ENCODE results near the gene ITGA11.
A peak's percentile ranks its signal among the peaks of the same experiment; 100 is the strongest.

DNA sequence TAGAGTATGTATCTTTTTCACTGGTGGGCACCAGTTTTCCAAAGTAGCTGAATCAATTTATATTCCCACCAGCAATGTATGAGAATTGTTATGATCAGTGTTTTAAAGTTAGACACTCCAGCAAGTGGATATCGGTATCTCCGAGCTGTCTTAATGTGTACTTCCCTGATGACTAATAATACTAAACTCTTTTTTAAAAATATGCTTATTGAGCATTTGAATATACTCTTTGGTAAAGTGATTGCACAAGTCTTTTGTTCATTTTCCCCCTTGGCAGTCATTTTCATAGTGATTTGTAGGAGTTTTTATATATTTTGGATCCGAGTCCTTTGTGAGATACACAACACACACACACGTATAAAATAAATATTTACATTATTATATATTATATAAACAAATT is 166.9 kb downstream of the ITGA11 start:
- TF ChIP-seq RAD21 (IDR thresholded peaks at IDR 0.05; ENCODE audit: low read length): no peak
- TF ChIP-seq CTCF (conservative IDR thresholded peaks at IDR 0.05; ENCODE audit: low read depth, low read length): no peak
- 0 out of 2 replicates have a peak, but pooled peaks have one; percentile 1 for TF ChIP-seq MAFK (IDR thresholded peaks at IDR 0.05; ENCODE audit: low read depth, low read length)
- no peak for TF ChIP-seq POLR2A (IDR thresholded peaks at IDR 0.05; ENCODE audit: low read depth, low read length)
- TF ChIP-seq MXI1 (IDR thresholded peaks at IDR 0.05; ENCODE audit: borderline replicate concordance, low read depth, low read length): no peak

All from IMR-90 (cell line).